Chondrocyte (in vitro differentiated cells): ENCODE data around the gene TDRD7. TPM values are rescaled to one million over a fixed set of nuclear protein-coding genes. Genes with fewer than 3 reads are reported as not detected.
"Not testable (repeated sequence)": the region's sequence is repeated elsewhere in the genome, so short reads cannot be mapped to it uniquely, and the experiment has no call there.

Source experiments
- DNase-seq: peaks from one replicate; pipeline ENCODE4 v3.0.0; 2021; ENCODE audit warnings: mixed read lengths, low spot score
- H3K27ac Mint-ChIP-seq: one replicate; pipeline ENCODE4 v1.8.0; 2021; ENCODE audit warnings: mild to moderate bottlenecking, moderate library complexity, mixed read lengths; ENCODE audit not compliant: unreplicated experiment
- H3K27me3 Mint-ChIP-seq: 2 replicates; pipeline ENCODE4 v1.8.0; 2021; ENCODE audit warnings: low read depth, mixed read lengths
- H3K36me3 Mint-ChIP-seq: 2 replicates; pipeline ENCODE4 v1.8.0; 2021; ENCODE audit warnings: low read depth, mixed read lengths
- H3K4me1 Mint-ChIP-seq: 2 replicates; pipeline ENCODE4 v1.8.0; 2021; ENCODE audit warnings: low read depth, mild to moderate bottlenecking, mixed read lengths
- H3K4me3 Mint-ChIP-seq: one replicate; pipeline ENCODE4 v1.8.0; 2021; ENCODE audit warnings: mild to moderate bottlenecking, moderate library complexity, mixed read lengths; ENCODE audit not compliant: unreplicated experiment
- H3K9me3 Mint-ChIP-seq: 2 replicates; pipeline ENCODE4 v1.8.0; 2021; ENCODE audit warnings: low read depth, mixed read lengths
- CTCF ChIP-seq: fragments of 200-600 bp; sonication (generic); IDR thresholded peaks from 2 replicates; pipeline ENCODE4 v1.5.0; 2021; ENCODE audit warnings: antibody characterized with exemption, mild to moderate bottlenecking, moderate library complexity
- total RNA-seq: library from RNA; stranded (reverse); gene quantifications from 3 replicates; pipeline ENCODE4 v1.2.1, GENCODE V29; 2021

TDRD7 gene
- total RNA-seq, 1 donor from 2014 or later, result 9.7 TPM

DNA sequence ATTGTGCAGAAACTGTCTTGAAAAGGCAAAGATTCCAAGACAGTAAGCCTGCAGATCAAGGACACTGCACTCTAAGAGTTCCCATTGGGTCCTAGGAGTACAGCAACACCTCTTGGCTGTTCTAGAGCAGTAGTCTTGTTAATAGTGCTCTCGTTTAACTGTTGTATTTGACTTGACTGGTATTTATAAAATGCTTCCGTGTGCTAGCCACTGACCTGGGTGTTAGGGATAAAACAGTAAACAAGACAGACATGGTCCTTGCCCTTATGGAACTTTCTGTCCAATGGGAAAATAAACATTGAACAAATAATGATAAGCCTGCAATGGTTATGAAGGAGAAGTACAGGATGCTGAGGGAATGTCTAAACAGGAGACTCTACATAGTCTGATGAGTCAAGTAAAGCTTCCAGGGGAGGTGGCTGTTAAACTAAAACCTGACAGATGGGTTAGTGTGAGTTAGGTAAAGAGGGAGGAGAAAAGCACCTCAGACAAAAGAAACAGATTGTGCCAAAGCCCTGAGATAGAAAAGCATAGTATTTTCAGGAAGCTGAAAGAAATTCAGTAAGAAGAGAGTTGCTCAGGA is 33.3 kb downstream of the TDRD7 start:
- Mint-ChIP-seq H3K4me3 (no peak overlapping the region), H3K36me3 (peaks cover 9% of the 10 kb centered on the region), H3K27me3 (no peaks in the 10 kb centered on the region), H3K27ac (no peak overlapping the region), H3K4me1 (no peaks in the 10 kb centered on the region), H3K9me3 (no peaks in the 10 kb centered on the region)
- no peak for DNase-seq
- no peak for TF ChIP-seq CTCF

GRCh38 chr9:97447001-97447400 is 35.1 kb downstream of the TDRD7 start:
- H3K4me3 Mint-ChIP-seq, result no peak overlapping the region

GRCh38 chr9:97453573-97453972 is 41.7 kb downstream of the TDRD7 start:
- peaks cover 14% of the 10 kb centered on the region for H3K9me3 Mint-ChIP-seq

More at GRCh38 chr9:97447001-97447400, 35.1 kb downstream of the TDRD7 start:
- Mint-ChIP-seq H3K27me3 (no peaks in the 10 kb centered on the region), H3K9me3 (no peaks in the 10 kb centered on the region), H3K4me1 (no peaks in the 10 kb centered on the region), H3K27ac (no peak overlapping the region), H3K36me3 (peaks cover 13% of the 10 kb centered on the region)
- no peak for TF ChIP-seq CTCF
- DNase-seq, result no peak

GRCh38 chr9:97456841-97457240 is 44.9 kb downstream of the TDRD7 start:
- not testable (repeated sequence) for H3K27me3 Mint-ChIP-seq, H3K4me3 Mint-ChIP-seq, DNase-seq, H3K27ac Mint-ChIP-seq, H3K4me1 Mint-ChIP-seq
- Mint-ChIP-seq H3K36me3 (peaks cover 19% of the 10 kb centered on the region), H3K9me3 (peaks cover 14% of the 10 kb centered on the region)

More at GRCh38 chr9:97453573-97453972, 41.7 kb downstream of the TDRD7 start:
- not testable (repeated sequence) for H3K27me3 Mint-ChIP-seq, H3K4me1 Mint-ChIP-seq, DNase-seq, H3K27ac Mint-ChIP-seq, H3K4me3 Mint-ChIP-seq
- peaks cover 23% of the 10 kb centered on the region for H3K36me3 Mint-ChIP-seq

- no peaks in the 10 kb centered on the region for H3K27me3 Mint-ChIP-seq
- no peaks in the 10 kb centered on the region for H3K4me1 Mint-ChIP-seq
- H3K36me3 Mint-ChIP-seq, result peaks cover 9% of the 10 kb centered on the region
- H3K27ac Mint-ChIP-seq, result no peak overlapping the region
- DNase-seq, result no peak
- no peak overlapping the region for H3K4me3 Mint-ChIP-seq
- peaks cover 10% of the 10 kb centered on the region for H3K9me3 Mint-ChIP-seq
- no peak for TF ChIP-seq CTCF
These were observed 47.4 kb downstream of the TDRD7 start for GRCh38 chr9:97459326-97459725.

GRCh38 chr9:97462159-97462558 is 50.3 kb downstream of the TDRD7 start:
- no peaks in the 10 kb centered on the region for H3K27me3 Mint-ChIP-seq
- H3K36me3 Mint-ChIP-seq, result peaks cover 6% of the 10 kb centered on the region
- no peak overlapping the region for H3K4me3 Mint-ChIP-seq
- no peak for DNase-seq
- H3K9me3 Mint-ChIP-seq, result no peaks in the 10 kb centered on the region
- H3K4me1 Mint-ChIP-seq, result no peaks in the 10 kb centered on the region
- no peak overlapping the region for H3K27ac Mint-ChIP-seq
- TF ChIP-seq CTCF, result no peak
